ENCODE data around the gene SCRN1. TPM values are rescaled to one million over a fixed set of nuclear protein-coding genes. Genes with fewer than 3 reads are reported as not detected.

The SCRN1 gene
- total RNA-seq, 6 experiments from 2014 or later: 137 to 168 (median 145) TPM

DNA sequence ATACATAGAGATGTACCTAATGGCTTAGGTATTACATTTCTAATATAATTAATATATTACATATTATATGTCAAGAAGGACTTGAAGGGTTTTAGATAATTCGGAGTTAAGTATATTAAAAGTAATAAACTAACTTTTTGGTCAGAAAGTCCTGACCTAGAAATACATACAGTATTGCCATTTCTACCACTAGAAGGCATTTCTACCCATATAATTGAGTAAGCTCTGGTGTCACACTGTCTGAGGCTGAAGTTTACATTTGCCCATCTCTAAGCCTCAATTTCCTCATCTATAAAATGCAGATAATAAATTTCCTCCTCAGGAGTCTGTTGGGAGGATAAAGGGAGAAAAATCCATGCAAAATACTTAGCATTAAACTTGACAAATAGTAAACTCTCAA is 29.8 kb upstream of the SCRN1 start:
- Mint-ChIP-seq H3K9me3 (no peaks in the 10 kb centered on the region), H3K27ac (peak overlapping the region; percentile 35; the same call in 1 of the 2 replicates), H3K4me3 (no peak overlapping the region), H3K36me3 (ENCODE audit: low read depth) (peaks cover 11% of the 10 kb centered on the region), H3K27me3 (ENCODE audit: insufficient read depth) (no peaks in the 10 kb centered on the region; the same call in 1 of the 2 replicates), H3K4me1 (ENCODE audit: low read depth) (peaks cover 48% of the 10 kb centered on the region)
- no peak for DNase-seq
- TF ChIP-seq, protein P1, sequence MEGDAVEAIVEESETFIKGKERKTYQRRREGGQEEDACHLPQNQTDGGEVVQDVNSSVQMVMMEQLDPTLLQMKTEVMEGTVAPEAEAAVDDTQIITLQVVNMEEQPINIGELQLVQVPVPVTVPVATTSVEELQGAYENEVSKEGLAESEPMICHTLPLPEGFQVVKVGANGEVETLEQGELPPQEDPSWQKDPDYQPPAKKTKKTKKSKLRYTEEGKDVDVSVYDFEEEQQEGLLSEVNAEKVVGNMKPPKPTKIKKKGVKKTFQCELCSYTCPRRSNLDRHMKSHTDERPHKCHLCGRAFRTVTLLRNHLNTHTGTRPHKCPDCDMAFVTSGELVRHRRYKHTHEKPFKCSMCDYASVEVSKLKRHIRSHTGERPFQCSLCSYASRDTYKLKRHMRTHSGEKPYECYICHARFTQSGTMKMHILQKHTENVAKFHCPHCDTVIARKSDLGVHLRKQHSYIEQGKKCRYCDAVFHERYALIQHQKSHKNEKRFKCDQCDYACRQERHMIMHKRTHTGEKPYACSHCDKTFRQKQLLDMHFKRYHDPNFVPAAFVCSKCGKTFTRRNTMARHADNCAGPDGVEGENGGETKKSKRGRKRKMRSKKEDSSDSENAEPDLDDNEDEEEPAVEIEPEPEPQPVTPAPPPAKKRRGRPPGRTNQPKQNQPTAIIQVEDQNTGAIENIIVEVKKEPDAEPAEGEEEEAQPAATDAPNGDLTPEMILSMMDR (IDR thresholded peaks at IDR 0.05): peak; percentile 56

DNA sequence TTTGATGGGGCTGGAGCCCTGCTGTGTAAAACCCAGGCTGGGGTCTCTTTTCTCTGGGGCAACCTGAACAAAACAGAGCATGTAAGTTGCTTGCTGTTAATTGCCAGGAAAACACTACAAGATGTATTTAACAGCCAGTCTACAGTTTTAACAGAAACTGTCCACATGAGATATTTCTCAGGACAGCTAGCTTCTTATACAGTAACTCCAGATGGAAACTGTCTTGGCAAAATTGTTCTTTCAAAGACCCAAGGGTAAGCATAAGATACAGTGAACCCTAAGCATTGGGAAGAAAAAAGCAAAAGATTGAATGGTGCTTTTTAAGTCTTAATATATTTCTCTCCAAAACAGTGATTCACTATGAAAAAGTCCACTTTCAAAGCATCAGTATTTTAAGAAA is 28.9 kb upstream of the SCRN1 start:
- DNase-seq: no peak
- TF ChIP-seq, protein P1 (IDR thresholded peaks at IDR 0.05): no peak
- peak overlapping the region; percentile 10; the same call in 1 of the 2 replicates for H3K27ac Mint-ChIP-seq

DNA sequence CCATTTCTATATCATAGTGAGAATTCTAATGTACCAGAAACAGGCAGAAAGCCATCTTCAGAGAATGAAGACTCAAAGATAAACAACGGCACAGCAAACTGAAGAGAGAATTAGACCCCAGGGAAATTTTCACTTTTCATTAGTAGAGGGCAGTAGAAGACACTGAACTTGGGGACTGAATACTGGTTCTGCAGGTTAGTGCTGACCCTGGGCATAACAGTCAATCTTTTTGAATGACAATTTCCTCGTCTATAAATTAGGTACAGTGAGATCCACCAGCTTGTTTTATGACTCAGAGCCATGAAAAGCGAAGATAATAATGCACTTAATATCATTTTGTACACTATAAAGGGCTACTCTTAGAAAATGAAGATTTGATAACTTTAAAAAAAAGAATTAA is 23.2 kb upstream of the SCRN1 start:
- Mint-ChIP-seq H3K27ac (no peak overlapping the region), H3K9me3 (no peaks in the 10 kb centered on the region), H3K27me3 (ENCODE audit: insufficient read depth) (no peaks in the 10 kb centered on the region; the same call in 1 of the 2 replicates), H3K4me3 (no peak overlapping the region), H3K36me3 (ENCODE audit: low read depth) (0 out of 2 replicates have a peak, but pooled peaks cover 6% of the 10 kb centered on the region), H3K4me1 (ENCODE audit: low read depth) (no peaks in the 10 kb centered on the region)
- no peak for DNase-seq
- TF ChIP-seq, protein P1 (IDR thresholded peaks at IDR 0.05): no peak

More for the DNA sequence above, 28.9 kb upstream of the SCRN1 start:
- Mint-ChIP-seq H3K4me3 (no peak overlapping the region), H3K27me3 (ENCODE audit: insufficient read depth) (no peaks in the 10 kb centered on the region; the same call in 1 of the 2 replicates), H3K36me3 (ENCODE audit: low read depth) (peaks cover 6% of the 10 kb centered on the region), H3K4me1 (ENCODE audit: low read depth) (peaks cover 42% of the 10 kb centered on the region), H3K9me3 (no peaks in the 10 kb centered on the region)

DNA sequence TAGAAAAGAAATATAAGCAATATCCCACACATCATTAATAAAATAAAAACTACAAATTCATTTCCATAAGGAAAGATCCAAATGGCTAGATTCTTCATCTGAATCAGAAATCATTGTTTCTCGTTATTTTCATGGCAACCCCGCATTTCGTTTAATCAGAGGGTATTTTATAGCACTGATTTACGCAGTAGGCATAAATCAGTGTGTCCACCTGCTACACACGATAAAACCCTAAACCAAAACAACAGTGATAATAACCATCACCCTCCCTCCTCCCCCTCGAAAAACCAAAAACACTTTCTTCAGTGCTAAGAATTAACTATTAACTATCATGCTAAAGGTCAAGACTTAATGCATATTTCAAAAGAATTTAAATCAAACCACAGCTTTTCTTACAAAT is 20.4 kb upstream of the SCRN1 start:
- H3K27me3 Mint-ChIP-seq (ENCODE audit: insufficient read depth): no peaks in the 10 kb centered on the region
- TF ChIP-seq, protein P1 (IDR thresholded peaks at IDR 0.05): no peak
- 0 out of 2 replicates have a peak, but pooled peaks cover 6% of the 10 kb centered on the region for H3K36me3 Mint-ChIP-seq (ENCODE audit: low read depth)
- no peak overlapping the region for H3K27ac Mint-ChIP-seq
- no peak for DNase-seq
- no peak overlapping the region for H3K4me3 Mint-ChIP-seq
- no peaks in the 10 kb centered on the region for H3K9me3 Mint-ChIP-seq
- H3K4me1 Mint-ChIP-seq (ENCODE audit: low read depth): no peaks in the 10 kb centered on the region

DNA sequence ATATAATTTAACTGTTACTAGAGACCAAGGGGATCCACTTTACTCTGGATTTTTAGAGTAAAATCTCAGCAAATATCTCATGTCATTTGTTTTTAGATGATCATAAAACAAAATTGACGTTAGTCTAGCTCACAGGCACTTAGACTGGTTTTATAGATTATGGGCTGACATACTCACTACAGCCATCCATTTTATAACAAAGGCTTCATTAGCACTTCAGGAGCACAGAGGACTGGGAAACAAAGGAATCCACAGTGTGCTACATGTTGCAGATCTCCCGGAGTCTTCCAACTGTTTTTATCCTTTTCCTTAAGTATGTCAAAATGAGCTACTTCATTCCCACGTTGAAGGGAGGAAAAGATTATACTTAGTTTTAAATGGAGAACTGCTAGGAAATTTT is 15.9 kb upstream of the SCRN1 start:
- TF ChIP-seq, protein P1 (IDR thresholded peaks at IDR 0.05): no peak
- Mint-ChIP-seq H3K27ac (no peak overlapping the region), H3K9me3 (no peaks in the 10 kb centered on the region), H3K4me1 (ENCODE audit: low read depth) (peaks cover 14% of the 10 kb centered on the region), H3K4me3 (no peak overlapping the region), H3K27me3 (ENCODE audit: insufficient read depth) (no peaks in the 10 kb centered on the region), H3K36me3 (ENCODE audit: low read depth) (no peaks in the 10 kb centered on the region)
- no peak for DNase-seq

DNA sequence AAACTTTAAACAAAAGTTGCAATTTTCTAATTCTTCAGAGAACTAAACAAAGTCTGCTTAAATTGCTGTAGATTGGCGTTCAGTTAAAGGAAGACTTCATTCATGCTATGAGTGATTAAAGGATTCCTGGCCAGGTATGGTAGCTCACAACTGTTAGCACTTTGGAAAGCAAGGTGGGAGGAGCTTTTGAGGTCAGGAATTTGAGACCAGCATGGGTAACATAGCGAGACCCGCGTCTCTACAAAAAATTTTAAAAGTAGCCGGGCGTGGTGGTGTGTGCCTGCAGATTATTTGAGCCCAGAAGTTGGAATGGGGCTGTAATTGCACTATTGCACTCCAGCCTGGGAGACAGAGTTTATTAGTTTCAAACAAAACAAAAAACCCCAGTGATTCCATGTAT is 13.5 kb upstream of the SCRN1 start:
- Mint-ChIP-seq H3K27me3 (ENCODE audit: insufficient read depth) (no peaks in the 10 kb centered on the region), H3K4me3 (no peak overlapping the region), H3K9me3 (no peaks in the 10 kb centered on the region), H3K36me3 (ENCODE audit: low read depth) (no peaks in the 10 kb centered on the region; the same call in 1 of the 2 replicates), H3K27ac (no peak overlapping the region), H3K4me1 (ENCODE audit: low read depth) (peaks cover 19% of the 10 kb centered on the region)
- no peak for DNase-seq
- TF ChIP-seq, protein P1 (IDR thresholded peaks at IDR 0.05): no peak
